Liver (tissue), 9 donors: Measurements from ENCODE around the gene ANAPC10. TPM values are rescaled to one million over a fixed set of nuclear protein-coding genes. Genes with fewer than 3 reads are reported as not detected.

Experiments used
- DNase-seq: peaks from one replicate; pipeline ENCODE4 v3.0.0-alpha.2; 2017; ENCODE audit warnings: low spot score
- H3K27ac ChIP-seq, 2 donors: one replicate each; pipeline ENCODE4 v1.7.0; 2013; ENCODE audit warnings: inconsistent platforms in 2 of 2, low read length in 2 of 2, control low read depth in 1 of 2, low read depth in 1 of 2, mild to moderate bottlenecking in 1 of 2
- H3K27me3 ChIP-seq, 4 donors: one replicate each; pipeline versions ENCODE4 v1.6.1 to v1.7.0; 2013; ENCODE audit warnings: low read length in 3 of 4, inconsistent platforms in 1 of 4, mild to moderate bottlenecking in 1 of 4, moderate library complexity in 1 of 4; ENCODE audit not compliant: control insufficient read depth in 4 of 4, insufficient read depth in 4 of 4
- H3K36me3 ChIP-seq, 4 donors: one replicate each; pipeline versions ENCODE4 v1.6.1 to v1.7.0; 2013; ENCODE audit warnings: low read length in 3 of 4, mild to moderate bottlenecking in 3 of 4, low read depth in 1 of 4, moderate library complexity in 1 of 4; ENCODE audit not compliant: control insufficient read depth in 4 of 4, insufficient read depth in 3 of 4
- H3K4me1 ChIP-seq, 4 donors: one replicate each; pipeline versions ENCODE4 v1.6.1 to v1.7.0; 2013; ENCODE audit warnings: low read length in 3 of 4, mild to moderate bottlenecking in 3 of 4, moderate library complexity in 1 of 4; ENCODE audit not compliant: control insufficient read depth in 4 of 4, insufficient read depth in 4 of 4
- H3K4me3 ChIP-seq, 3 donors: one replicate each; pipeline versions ENCODE4 v1.6.1 to v1.7.0; 2013; ENCODE audit warnings: low read length in 3 of 3, control low read depth in 1 of 3, low read depth in 1 of 3, mild to moderate bottlenecking in 1 of 3
- H3K9ac ChIP-seq, 2 donors: one replicate each; pipeline ENCODE4 v1.7.0; 2013; ENCODE audit warnings: low read length in 2 of 2, mild to moderate bottlenecking in 2 of 2, moderate library complexity in 2 of 2, control low read depth in 1 of 2, low read depth in 1 of 2
- H3K9me3 ChIP-seq, 4 donors: one replicate each; pipeline versions ENCODE4 v1.6.1 to v1.7.0; 2013; ENCODE audit warnings: low read length in 3 of 4; ENCODE audit not compliant: control insufficient read depth in 4 of 4
- CTCF ChIP-seq: fragments of 150-350 bp; IDR thresholded peaks from 2 replicates; pipeline ENCODE4 v1.5.1; 2017; ENCODE audit warnings: improper control_type of control experiment, low read depth, low read length; ENCODE audit not compliant: missing input control
- EGR1 ChIP-seq, 2 donors: IDR thresholded peaks; 2 replicates each; pipeline ENCODE4 v1.6.1; 2016 to 2018; ENCODE audit warnings: antibody characterized with exemption in 2 of 2, low read depth in 2 of 2
- FOXA1 ChIP-seq: IDR thresholded peaks from 2 replicates; pipeline ENCODE4 v1.6.1; 2016; ENCODE audit warnings: antibody characterized with exemption
- FOXA2 ChIP-seq: IDR thresholded peaks from 2 replicates; pipeline ENCODE4 v1.6.1; 2016; ENCODE audit warnings: antibody characterized with exemption
- GABPA ChIP-seq, 2 donors: IDR thresholded peaks in 1 of 2; conservative IDR thresholded peaks in 1 of 2; 2 replicates each; pipeline ENCODE4 v1.6.1; 2016; ENCODE audit warnings: antibody characterized with exemption in 2 of 2, mild to moderate bottlenecking in 1 of 2, moderate library complexity in 1 of 2
- HNF4A ChIP-seq, 2 donors: conservative IDR thresholded peaks; 2 replicates each; pipeline ENCODE4 v1.6.1; 2016; ENCODE audit warnings: antibody characterized with exemption in 2 of 2, mild to moderate bottlenecking in 2 of 2
- HNF4G ChIP-seq: IDR thresholded peaks from 2 replicates; pipeline ENCODE4 v1.6.1; 2016; ENCODE audit warnings: antibody characterized with exemption
- JUND ChIP-seq, 2 donors: IDR thresholded peaks; 2 replicates each; pipeline ENCODE4 v1.6.1; 2016; ENCODE audit warnings: antibody characterized with exemption in 2 of 2
- MAX ChIP-seq: IDR thresholded peaks from 2 replicates; pipeline ENCODE4 v1.6.1; 2016; ENCODE audit warnings: antibody characterized with exemption
- NR2F2 ChIP-seq: IDR thresholded peaks from 2 replicates; pipeline ENCODE4 v1.6.1; 2016; ENCODE audit warnings: antibody characterized with exemption
- RAD21 ChIP-seq, 2 donors: IDR thresholded peaks; 2 replicates each; pipeline ENCODE4 v1.6.1; 2016; ENCODE audit warnings: antibody characterized with exemption in 2 of 2, mild to moderate bottlenecking in 2 of 2
- REST ChIP-seq: IDR thresholded peaks from 2 replicates; pipeline ENCODE4 v1.6.1; 2016; ENCODE audit warnings: antibody characterized with exemption, mild to moderate bottlenecking
- RXRA ChIP-seq, 2 donors: IDR thresholded peaks; 2 replicates each; pipeline ENCODE4 v1.6.1; 2017 to 2018; ENCODE audit warnings: antibody characterized with exemption in 2 of 2, mild to moderate bottlenecking in 1 of 2
- SP1 ChIP-seq: IDR thresholded peaks from 2 replicates; pipeline ENCODE4 v1.6.1; 2018; ENCODE audit warnings: antibody characterized with exemption, mild to moderate bottlenecking
- TAF1 ChIP-seq: conservative IDR thresholded peaks from 2 replicates; pipeline ENCODE4 v1.6.1; 2016; ENCODE audit warnings: antibody characterized with exemption, mild to moderate bottlenecking
- YY1 ChIP-seq: IDR thresholded peaks from 2 replicates; pipeline ENCODE4 v1.6.1; 2016; ENCODE audit warnings: antibody characterized with exemption, mild to moderate bottlenecking
- ZBTB33 ChIP-seq: IDR thresholded peaks from 2 replicates; pipeline ENCODE4 v1.6.1; 2016; ENCODE audit warnings: antibody characterized with exemption
- WGBS: extraction: QIAGEN DNeasy Blood & Tissue Kit; methylation state at CpG from one replicate; pipeline ENCODE4 v1.1.7; 2013; 5-methylcytosine and 5-hydroxymethylcytosine counted together
- polyA plus RNA-seq, 2 donors: library from polyadenylated mRNA; stranded (reverse) in 1 of 2; unstranded in 1 of 2; fragments of 200-250 nt in 1 of 2; fragments of >200 nt in 1 of 2; fragmentation: Nextera tagmentation in 1 of 2; extraction: Ambion mirVana in 1 of 2; gene quantifications; one replicate each; pipeline versions ENCODE4 v1.2.1 to v1.2.3, GENCODE V29; 2013 to 2015
- total RNA-seq, 2 donors: library from RNA; depleted of rRNA; stranded (reverse); fragments of >200 nt; gene quantifications; one replicate each; pipeline ENCODE4 v1.2.3, GENCODE V29; 2014
- donor health status: healthy.
- donor health status: healthy.
- donor health status: healthy.
- donor health status: healthy.
- donor health status: healthy.

Gene ANAPC10
- total and polyA plus RNA-seq, 4 donors, result 6.2 to 16.1 (median 14.5) TPM

- TF ChIP-seq CTCF (no peak), FOXA1 (no peak), SP1 (no peak), FOXA2 (no peak), RXRA (IDR thresholded peaks at IDR 0.05) (no peak), MAX (no peak), ZBTB33 (no peak), GABPA (IDR thresholded peaks at IDR 0.05 in 1 of 2, conservative IDR thresholded peaks at IDR 0.05 in 1 of 2) (no peak), HNF4G (no peak), NR2F2 (no peak), EGR1 (IDR thresholded peaks at IDR 0.05; ENCODE audit: low read depth in 2 of 2) (no peak), REST (no peak), JUND (IDR thresholded peaks at IDR 0.05) (no peak), TAF1 (no peak), HNF4A (conservative IDR thresholded peaks at IDR 0.05) (no peak), RAD21 (IDR thresholded peaks at IDR 0.05) (no peak), YY1 (no peak)
- H3K4me1 ChIP-seq, result no peaks in the 10 kb centered on the region
- H3K9me3 ChIP-seq, result peaks cover 0 to 2% (median 0%) of the 10 kb centered on the region in 4 donors
- no peak overlapping the region for H3K4me3 ChIP-seq
- H3K27me3 ChIP-seq, result no peaks in the 10 kb centered on the region
- no peak for DNase-seq
- no peak overlapping the region for H3K9ac ChIP-seq
- WGBS, result 94% methylated on average over 6 of the region's 6 CpGs
- H3K27ac ChIP-seq, result no peak overlapping the region
- H3K36me3 ChIP-seq, result peaks cover 0 to 14% (median 8%) of the 10 kb centered on the region in 4 donors
Observed at GRCh38 chr4:145034727-145035211, 63.2 kb downstream of the ANAPC10 start.

GRCh38 chr4:145019346-145019745 lies 78.7 kb downstream of the ANAPC10 start:
- WGBS, result 71% methylated on average over 1 of the region's 1 CpG
- H3K27me3 ChIP-seq, result no peaks in the 10 kb centered on the region
- no peaks in the 10 kb centered on the region for H3K36me3 ChIP-seq
- DNase-seq, result no peak
- TF ChIP-seq HNF4A (conservative IDR thresholded peaks at IDR 0.05) (no peak), REST (no peak), HNF4G (no peak), CTCF (no peak), GABPA (IDR thresholded peaks at IDR 0.05 in 1 of 2, conservative IDR thresholded peaks at IDR 0.05 in 1 of 2) (no peak), EGR1 (IDR thresholded peaks at IDR 0.05; ENCODE audit: low read depth in 2 of 2) (no peak), NR2F2 (no peak)
- no peaks in the 10 kb centered on the region for H3K4me1 ChIP-seq
- H3K4me3 ChIP-seq, result no peak overlapping the region
- H3K9ac ChIP-seq, result no peak overlapping the region
- H3K9me3 ChIP-seq, result peaks cover 0 to 2% (median 0%) of the 10 kb centered on the region in 4 donors
- no peak overlapping the region for H3K27ac ChIP-seq
